ENCODE results near the gene LRRC59. TPM values are rescaled to one million over a fixed set of nuclear protein-coding genes. Genes with fewer than 3 reads are reported as not detected.

Gene LRRC59
- total and polyA plus RNA-seq, 2 of the 13 experiments (the other 11 are each of a cell fraction or from before 2014, with no cell fraction given): 87.3 to 222 TPM

DNA sequence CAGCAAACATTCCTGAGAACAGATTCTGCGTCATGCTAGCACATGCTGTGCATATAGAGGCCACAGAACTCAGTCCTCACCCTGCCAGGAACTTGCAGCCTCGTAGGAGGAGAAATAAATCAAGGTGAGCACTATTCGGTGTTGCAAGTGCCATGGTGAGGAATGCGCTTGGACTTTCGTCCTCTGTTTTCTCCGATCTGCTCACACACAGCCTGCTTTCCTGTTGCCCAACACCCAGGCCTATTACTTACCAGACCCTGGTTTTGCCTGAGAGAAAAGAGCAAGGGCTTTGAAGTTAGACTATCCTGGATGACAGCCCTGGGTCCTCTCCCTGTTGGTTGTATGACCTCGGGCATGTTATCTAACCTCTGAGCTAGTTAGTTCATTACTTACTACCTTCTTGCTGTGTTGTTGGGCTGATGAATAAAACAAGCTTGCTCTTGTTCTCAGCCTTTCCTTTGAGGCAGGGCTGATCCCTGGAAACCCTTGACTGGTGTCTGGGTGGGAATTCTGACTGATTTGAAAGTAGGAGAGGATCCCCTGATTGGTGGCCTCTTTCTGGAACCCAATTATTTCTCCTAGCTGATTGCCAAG, 31.6 kb upstream of the LRRC59 start (continued):
- TF ChIP-seq, protein P1, sequence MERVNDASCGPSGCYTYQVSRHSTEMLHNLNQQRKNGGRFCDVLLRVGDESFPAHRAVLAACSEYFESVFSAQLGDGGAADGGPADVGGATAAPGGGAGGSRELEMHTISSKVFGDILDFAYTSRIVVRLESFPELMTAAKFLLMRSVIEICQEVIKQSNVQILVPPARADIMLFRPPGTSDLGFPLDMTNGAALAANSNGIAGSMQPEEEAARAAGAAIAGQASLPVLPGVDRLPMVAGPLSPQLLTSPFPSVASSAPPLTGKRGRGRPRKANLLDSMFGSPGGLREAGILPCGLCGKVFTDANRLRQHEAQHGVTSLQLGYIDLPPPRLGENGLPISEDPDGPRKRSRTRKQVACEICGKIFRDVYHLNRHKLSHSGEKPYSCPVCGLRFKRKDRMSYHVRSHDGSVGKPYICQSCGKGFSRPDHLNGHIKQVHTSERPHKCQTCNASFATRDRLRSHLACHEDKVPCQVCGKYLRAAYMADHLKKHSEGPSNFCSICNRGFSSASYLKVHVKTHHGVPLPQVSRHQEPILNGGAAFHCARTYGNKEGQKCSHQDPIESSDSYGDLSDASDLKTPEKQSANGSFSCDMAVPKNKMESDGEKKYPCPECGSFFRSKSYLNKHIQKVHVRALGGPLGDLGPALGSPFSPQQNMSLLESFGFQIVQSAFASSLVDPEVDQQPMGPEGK (CRISPR knock-in tag; IDR thresholded peaks at IDR 0.05): peak; percentile 84
- TF ChIP-seq NCOA1 (CRISPR knock-in tag; IDR thresholded peaks at IDR 0.05) (no peak), ZNF839 (CRISPR knock-in tag; IDR thresholded peaks at IDR 0.05; ENCODE audit: borderline replicate concordance) (no peak), NCOA5 (CRISPR knock-in tag; IDR thresholded peaks at IDR 0.05) (no peak), ZNF143 (CRISPR knock-in tag; IDR thresholded peaks at IDR 0.05) (no peak), ZSCAN21 (CRISPR knock-in tag; IDR thresholded peaks at IDR 0.05; ENCODE audit: borderline replicate concordance) (peak; percentile 86; the same call in 1 of the 2 replicates), ZFY (CRISPR knock-in tag; IDR thresholded peaks at IDR 0.05) (peak; percentile 80), ZBTB7B (CRISPR knock-in tag; IDR thresholded peaks at IDR 0.05) (peak; percentile 91), TEAD2 (CRISPR knock-in tag; IDR thresholded peaks at IDR 0.05) (no peak), ZNF766 (CRISPR knock-in tag; IDR thresholded peaks at IDR 0.05; ENCODE audit: borderline replicate concordance) (no peak), NFKB2 (CRISPR knock-in tag; IDR thresholded peaks at IDR 0.05; ENCODE audit: borderline replicate concordance) (no peak), PAX8 (CRISPR knock-in tag; IDR thresholded peaks at IDR 0.05; ENCODE audit: borderline replicate concordance) (no peak), ZNF775 (CRISPR knock-in tag; IDR thresholded peaks at IDR 0.05; ENCODE audit: borderline replicate concordance) (no peak; the same call in 1 of the 2 replicates), KDM4B (CRISPR knock-in tag; IDR thresholded peaks at IDR 0.05) (peak; percentile 80; the same call in 1 of the 2 replicates), MXI1 (IDR thresholded peaks at IDR 0.05; ENCODE audit: borderline replicate concordance, low read depth, low read length) (peak; percentile 73; the same call in 2 of the 3 replicates), TOE1 (CRISPR knock-in tag; IDR thresholded peaks at IDR 0.05) (no peak), TCF12 (IDR thresholded peaks at IDR 0.05) (no peak), TCF12 (CRISPR knock-in tag; IDR thresholded peaks at IDR 0.05) (peak; percentile 50; the same call in 1 of the 2 replicates), KAT8 (CRISPR knock-in tag; IDR thresholded peaks at IDR 0.05) (peak; percentile 92)
- TF ChIP-seq, protein P2, sequence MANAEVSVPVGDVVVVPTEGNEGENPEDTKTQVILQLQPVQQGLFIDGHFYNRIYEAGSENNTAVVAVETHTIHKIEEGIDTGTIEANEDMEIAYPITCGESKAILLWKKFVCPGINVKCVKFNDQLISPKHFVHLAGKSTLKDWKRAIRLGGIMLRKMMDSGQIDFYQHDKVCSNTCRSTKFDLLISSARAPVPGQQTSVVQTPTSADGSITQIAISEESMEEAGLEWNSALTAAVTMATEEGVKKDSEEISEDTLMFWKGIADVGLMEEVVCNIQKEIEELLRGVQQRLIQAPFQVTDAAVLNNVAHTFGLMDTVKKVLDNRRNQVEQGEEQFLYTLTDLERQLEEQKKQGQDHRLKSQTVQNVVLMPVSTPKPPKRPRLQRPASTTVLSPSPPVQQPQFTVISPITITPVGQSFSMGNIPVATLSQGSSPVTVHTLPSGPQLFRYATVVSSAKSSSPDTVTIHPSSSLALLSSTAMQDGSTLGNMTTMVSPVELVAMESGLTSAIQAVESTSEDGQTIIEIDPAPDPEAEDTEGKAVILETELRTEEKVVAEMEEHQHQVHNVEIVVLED (CRISPR knock-in tag; IDR thresholded peaks at IDR 0.05; ENCODE audit: borderline replicate concordance): peak; percentile 46; the same call in 1 of the 2 replicates
- TF ChIP-seq, protein P3, sequence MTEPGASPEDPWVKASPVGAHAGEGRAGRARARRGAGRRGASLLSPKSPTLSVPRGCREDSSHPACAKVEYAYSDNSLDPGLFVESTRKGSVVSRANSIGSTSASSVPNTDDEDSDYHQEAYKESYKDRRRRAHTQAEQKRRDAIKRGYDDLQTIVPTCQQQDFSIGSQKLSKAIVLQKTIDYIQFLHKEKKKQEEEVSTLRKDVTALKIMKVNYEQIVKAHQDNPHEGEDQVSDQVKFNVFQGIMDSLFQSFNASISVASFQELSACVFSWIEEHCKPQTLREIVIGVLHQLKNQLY (CRISPR knock-in tag; IDR thresholded peaks at IDR 0.05): peak; percentile 82
- TF ChIP-seq, protein P4, sequence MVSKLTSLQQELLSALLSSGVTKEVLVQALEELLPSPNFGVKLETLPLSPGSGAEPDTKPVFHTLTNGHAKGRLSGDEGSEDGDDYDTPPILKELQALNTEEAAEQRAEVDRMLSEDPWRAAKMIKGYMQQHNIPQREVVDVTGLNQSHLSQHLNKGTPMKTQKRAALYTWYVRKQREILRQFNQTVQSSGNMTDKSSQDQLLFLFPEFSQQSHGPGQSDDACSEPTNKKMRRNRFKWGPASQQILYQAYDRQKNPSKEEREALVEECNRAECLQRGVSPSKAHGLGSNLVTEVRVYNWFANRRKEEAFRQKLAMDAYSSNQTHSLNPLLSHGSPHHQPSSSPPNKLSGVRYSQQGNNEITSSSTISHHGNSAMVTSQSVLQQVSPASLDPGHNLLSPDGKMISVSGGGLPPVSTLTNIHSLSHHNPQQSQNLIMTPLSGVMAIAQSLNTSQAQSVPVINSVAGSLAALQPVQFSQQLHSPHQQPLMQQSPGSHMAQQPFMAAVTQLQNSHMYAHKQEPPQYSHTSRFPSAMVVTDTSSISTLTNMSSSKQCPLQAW (CRISPR knock-in tag; IDR thresholded peaks at IDR 0.05): peak; percentile 82
- TF ChIP-seq, protein P5, sequence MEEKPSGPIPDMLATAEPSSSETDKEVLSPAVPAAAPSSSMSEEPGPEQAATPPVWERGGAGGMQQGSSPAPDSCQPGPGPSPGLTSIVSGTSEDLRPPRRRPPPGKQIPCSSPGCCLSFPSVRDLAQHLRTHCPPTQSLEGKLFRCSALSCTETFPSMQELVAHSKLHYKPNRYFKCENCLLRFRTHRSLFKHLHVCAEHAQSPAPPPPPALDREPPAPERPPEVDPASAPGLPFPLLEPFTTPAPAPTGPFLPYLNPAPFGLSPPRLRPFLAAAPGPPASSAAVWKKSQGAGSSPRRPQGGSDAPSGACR (CRISPR knock-in tag; IDR thresholded peaks at IDR 0.05): peak; percentile 82; the same call in 1 of the 2 replicates

Measured in HepG2 (cell line).